DOHH2 (cell line): Measurements from ENCODE around the gene TNFRSF12A.

Experiments
- H3F3A ChIP-seq: fragments of 200-600 bp; sonication (generic), shearing (Covaris generic); 2 replicates; pipeline ENCODE4 v1.6.0; 2016; ENCODE audit warnings: antibody characterized with exemption, mild to moderate bottlenecking; ENCODE audit not compliant: control insufficient read depth, insufficient read depth
- H3K27ac ChIP-seq: fragments of 200-600 bp; sonication (generic); 2 replicates; pipeline ENCODE4 v1.5.1; 2014; ENCODE audit warnings: low read depth, mild to moderate bottlenecking, low read length, moderate library complexity
- H3K27me3 ChIP-seq: fragments of 200-600 bp; sonication (generic); 2 replicates; pipeline ENCODE4 v1.6.1; 2014; ENCODE audit warnings: mild to moderate bottlenecking, low read length, mixed read lengths; ENCODE audit not compliant: control insufficient read depth
- H3K36me3 ChIP-seq: fragments of 200-600 bp; sonication (generic); 2 replicates; pipeline ENCODE4 v1.6.1; 2014; ENCODE audit warnings: mild to moderate bottlenecking, low read length, moderate library complexity, mixed read lengths; ENCODE audit not compliant: control insufficient read depth
- H3K4me1 ChIP-seq: fragments of 200-600 bp; sonication (generic); 2 replicates; pipeline ENCODE4 v1.6.1; 2014; ENCODE audit warnings: mild to moderate bottlenecking, low read length, mixed read lengths; ENCODE audit not compliant: control insufficient read depth
- H3K4me2 ChIP-seq: fragments of 200-600 bp; sonication (generic); 2 replicates; pipeline ENCODE4 v1.6.0; 2014; ENCODE audit warnings: mild to moderate bottlenecking, low read length, moderate library complexity
- H3K4me3 ChIP-seq: fragments of 200-600 bp; sonication (generic); 2 replicates; pipeline ENCODE4 v1.5.1; 2014; ENCODE audit warnings: mild to moderate bottlenecking, low read length, mixed read lengths
- H3K79me2 ChIP-seq: fragments of 200-600 bp; sonication (generic); 2 replicates; pipeline ENCODE4 v1.6.1; 2014; ENCODE audit warnings: mild to moderate bottlenecking, low read length, mixed read lengths; ENCODE audit not compliant: control insufficient read depth
- H3K9me2 ChIP-seq: fragments of 200-600 bp; sonication (generic); replicated peaks from 2 replicates; pipeline ENCODE4 v1.6.1; 2014; ENCODE audit warnings: mild to moderate bottlenecking, low read length, mixed read lengths; ENCODE audit not compliant: control insufficient read depth
- H3K9me3 ChIP-seq: fragments of 200-600 bp; sonication (generic); 2 replicates; pipeline ENCODE4 v1.6.1; 2014; ENCODE audit warnings: antibody characterized with exemption, low read length, mixed read lengths; ENCODE audit not compliant: control insufficient read depth, insufficient read depth
- H4K20me1 ChIP-seq: fragments of 200-600 bp; sonication (generic); 2 replicates; pipeline ENCODE4 v1.6.0; 2014; ENCODE audit warnings: low read depth, mild to moderate bottlenecking, antibody characterized with exemption, low read length, moderate library complexity; ENCODE audit not compliant: control insufficient read depth, insufficient read depth
- CTCF ChIP-seq: fragments of 200-600 bp; sonication (generic); IDR thresholded peaks from one replicate; pipeline ENCODE4 v1.5.1; 2014; ENCODE audit warnings: antibody characterized with exemption, mild to moderate bottlenecking, low read depth, low read length; ENCODE audit not compliant: poor library complexity, severe bottlenecking
- EZH2phosphoT487 ChIP-seq: fragments of 200-600 bp; sonication (generic); IDR thresholded peaks from 2 replicates; pipeline ENCODE4 v1.6.1; 2017; ENCODE audit warnings: borderline replicate concordance, mild to moderate bottlenecking, antibody characterized with exemption, low read length, moderate library complexity, mixed read lengths

The TNFRSF12A gene

GRCh38 chr16:2985893-2986355 lies 34.2 kb upstream of the TNFRSF12A start:
- H3K4me3 ChIP-seq: no peak overlapping the region
- no peak overlapping the region for H3K4me2 ChIP-seq
- H3K79me2 ChIP-seq: peaks cover 7% of the 10 kb centered on the region
- H3F3A ChIP-seq: peaks cover 6% of the 10 kb centered on the region
- H3K9me3 ChIP-seq: no peaks in the 10 kb centered on the region
- no peaks in the 10 kb centered on the region for H3K36me3 ChIP-seq
- TF ChIP-seq CTCF (no peak), EZH2phosphoT487 (no peak)
- H4K20me1 ChIP-seq: no peaks in the 10 kb centered on the region
- H3K27ac ChIP-seq: no peak overlapping the region
- peaks cover 33% of the 10 kb centered on the region; the same call in 1 of the 2 replicates for H3K27me3 ChIP-seq
- H3K4me1 ChIP-seq: peaks cover 26% of the 10 kb centered on the region
- no peaks in the 10 kb centered on the region for H3K9me2 ChIP-seq

GRCh38 chr16:2986623-2987188 lies 33.5 kb upstream of the TNFRSF12A start:
- Histone ChIP-seq H3K79me2 (no peaks in the 10 kb centered on the region), H3K4me3 (no peak overlapping the region), H3K27ac (no peak overlapping the region), H4K20me1 (no peaks in the 10 kb centered on the region), H3K36me3 (no peaks in the 10 kb centered on the region), H3K9me2 (no peaks in the 10 kb centered on the region), H3K9me3 (no peaks in the 10 kb centered on the region), H3K4me1 (peaks cover 18% of the 10 kb centered on the region), H3K27me3 (peaks cover 39% of the 10 kb centered on the region; the same call in 1 of the 2 replicates), H3K4me2 (no peak overlapping the region), H3F3A (peaks cover 6% of the 10 kb centered on the region)
- TF ChIP-seq CTCF (no peak), EZH2phosphoT487 (no peak)

- TF ChIP-seq EZH2phosphoT487: no peak
- no peak for TF ChIP-seq CTCF
- peaks cover 14% of the 10 kb centered on the region for H3K4me1 ChIP-seq
- H3K36me3 ChIP-seq: no peaks in the 10 kb centered on the region
- H3K9me3 ChIP-seq: no peaks in the 10 kb centered on the region
- H3F3A ChIP-seq: peaks cover 6% of the 10 kb centered on the region
- H3K4me2 ChIP-seq: no peak overlapping the region
- peaks cover 39% of the 10 kb centered on the region; the same call in 1 of the 2 replicates for H3K27me3 ChIP-seq
- H3K79me2 ChIP-seq: no peaks in the 10 kb centered on the region
- H4K20me1 ChIP-seq: no peaks in the 10 kb centered on the region
- no peaks in the 10 kb centered on the region for H3K9me2 ChIP-seq
- no peak overlapping the region for H3K27ac ChIP-seq
- no peak overlapping the region for H3K4me3 ChIP-seq
Observed at GRCh38 chr16:2987286-2987685, 32.9 kb upstream of the TNFRSF12A start.
